T47D (cell line): ENCODE measurements around the gene BCKDHA.
A peak's percentile ranks its signal among the peaks of the same experiment; 100 is the strongest.
"Not testable (repeated sequence)": the region's sequence is repeated elsewhere in the genome, so short reads cannot be mapped to it uniquely, and the experiment has no call there.

Experiments used
- DNase-seq, 2 experiments: peaks; one replicate each; pipeline versions ENCODE4 v3.0.0 to v3.0.0-alpha.2; 2011 to 2012; ENCODE audit warnings: low read depth in 1 of 2, low spot score in 1 of 2
- JUND ChIP-seq: IDR thresholded peaks from 2 replicates; pipeline ENCODE4 v1.6.1; 2012; ENCODE audit warnings: low read depth
- in situ Hi-C: cut with HindIII; loops from 2 replicates; pipeline ENCODE4 v1.10.0; 2016; ENCODE audit warnings: low sequenced_read_pairs, low pct_unique_long_range_greater_than_20kb

Gene BCKDHA

GRCh38 chr19:41357746-41358145 is 39.9 kb upstream of the BCKDHA start:
- no peak for DNase-seq
- TF ChIP-seq JUND = no peak
- in situ Hi-C loops = no loop called here

GRCh38 chr19:41359741-41360140 is 37.9 kb upstream of the BCKDHA start:
- in situ Hi-C loops = no loop called here
- TF ChIP-seq JUND = no peak
- DNase-seq = no peak

- DNase-seq = peak in 1 of 2 experiments; percentile 57
- no peak for TF ChIP-seq JUND
Observed at GRCh38 chr19:41362143-41362847, 35.3 kb upstream of the BCKDHA start.

GRCh38 chr19:41363371-41363752 is 34.3 kb upstream of the BCKDHA start:
- no peak for TF ChIP-seq JUND
- no peak for DNase-seq
- in situ Hi-C loops = no loop called here

More at GRCh38 chr19:41362143-41362847, 35.3 kb upstream of the BCKDHA start:
- in situ Hi-C loops = no loop called here

- no peak for TF ChIP-seq JUND
- in situ Hi-C loops = no loop called here
- peak; percentile 90 to 97 for DNase-seq
Observed at GRCh38 chr19:41363753-41364523, 33.7 kb upstream of the BCKDHA start, which contains the start of gene B9D2. B9D2 (minus strand) TSS chr19:41364149; CDS start chr19:41363519, 630 bp downstream.

GRCh38 chr19:41364524-41365391 is 32.9 kb upstream of the BCKDHA start:
- TF ChIP-seq JUND = no peak
- in situ Hi-C loops = no loop called here
- no peak for DNase-seq

DNA sequence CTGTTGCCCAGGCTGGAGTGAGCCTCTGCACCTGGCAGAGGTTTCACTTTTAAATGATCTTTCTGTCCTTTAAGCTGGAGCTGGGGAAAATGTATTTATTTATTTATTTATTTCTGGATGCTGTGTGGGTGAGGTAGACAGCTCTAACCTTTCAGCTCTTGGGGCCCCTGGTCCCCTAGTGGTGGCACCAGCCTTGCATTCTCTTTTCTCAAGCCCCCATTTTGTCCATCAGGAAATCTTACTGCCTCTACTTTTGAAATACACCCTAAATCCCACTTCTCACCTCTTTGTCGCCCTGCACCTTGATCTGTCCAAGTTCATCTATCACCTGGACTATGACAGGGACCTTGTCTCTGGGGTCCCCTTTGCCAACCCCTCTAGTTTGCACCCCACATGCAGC is 31.5 kb upstream of the BCKDHA start:
- TF ChIP-seq JUND = no peak
- in situ Hi-C loops = no loop called here
- no peak for DNase-seq

- in situ Hi-C loops = no loop called here
- no peak for TF ChIP-seq JUND
- DNase-seq = no peak
Observed at GRCh38 chr19:41367848-41368301, 29.7 kb upstream of the BCKDHA start.

- TF ChIP-seq JUND = no peak
- no peak for DNase-seq
Observed at GRCh38 chr19:41369769-41370168, 27.8 kb upstream of the BCKDHA start.

DNA sequence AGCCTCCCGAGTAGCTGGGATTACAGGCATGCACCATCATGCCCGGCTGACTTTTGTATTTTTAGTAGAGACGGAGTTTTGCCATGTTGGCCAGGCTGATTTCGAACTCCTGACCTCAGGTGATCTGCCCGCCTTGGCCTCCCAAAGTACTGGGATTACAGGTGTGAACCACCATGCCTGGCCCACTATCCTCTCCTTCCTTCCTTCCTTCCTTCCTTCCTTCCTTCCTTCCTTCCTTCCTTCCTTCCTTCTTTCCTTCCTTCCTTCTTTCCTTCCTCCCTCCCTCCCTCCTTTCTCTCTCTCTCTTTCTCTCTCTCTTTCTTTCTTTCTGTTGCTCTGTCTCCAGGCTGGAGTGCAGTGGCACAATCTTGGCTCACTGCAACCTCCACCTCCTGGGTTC is 26.5 kb upstream of the BCKDHA start:
- DNase-seq, in situ Hi-C loops: not testable (repeated sequence)

More at GRCh38 chr19:41369769-41370168, 27.8 kb upstream of the BCKDHA start:
- in situ Hi-C loops = no loop called here

- no peak for DNase-seq
- no peak for TF ChIP-seq JUND
- in situ Hi-C loops = no loop called here
Observed at GRCh38 chr19:41371541-41371940, 26.1 kb upstream of the BCKDHA start.

DNA sequence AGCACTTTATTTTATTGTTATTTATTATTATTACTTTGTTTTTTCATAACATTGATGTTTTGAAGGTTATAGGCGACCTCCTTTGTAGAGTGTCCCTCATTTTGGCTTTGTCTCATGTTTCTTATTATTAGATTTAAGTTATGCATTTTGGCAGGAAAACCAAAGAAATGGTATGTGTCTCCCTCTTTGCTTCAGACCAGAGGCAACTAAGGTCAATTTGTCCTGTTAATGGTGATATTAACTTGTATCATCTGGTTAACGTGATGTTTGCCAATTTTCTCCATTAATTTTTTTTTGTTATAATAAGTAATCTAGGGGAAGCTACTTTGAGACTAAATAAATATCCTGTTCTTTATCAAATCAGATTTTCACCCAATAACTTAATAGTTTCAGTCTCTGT is 25.1 kb upstream of the BCKDHA start:
- no peak for TF ChIP-seq JUND
- in situ Hi-C loops = no loop called here
- DNase-seq = no peak
